GM12891 (cell line): Measurements from ENCODE around the gene TCP1.

Source experiments
- PAX5 ChIP-seq: IDR thresholded peaks from 2 replicates; pipeline ENCODE4 v1.6.1; 2011; ENCODE audit warnings: low read length, moderate library complexity, mild to moderate bottlenecking; ENCODE audit not compliant: insufficient read depth, severe bottlenecking
- POLR2A ChIP-seq: IDR thresholded peaks from 2 replicates; pipeline ENCODE4 v1.6.1; 2011; ENCODE audit warnings: low read depth, low read length, control low read depth
- POLR2AphosphoS5 ChIP-seq: IDR thresholded peaks from 2 replicates; pipeline ENCODE4 v1.6.1; 2011; ENCODE audit warnings: low read depth, low read length, control low read depth
- SPI1 ChIP-seq: IDR thresholded peaks from 2 replicates; pipeline ENCODE4 v1.6.1; 2011; ENCODE audit warnings: low read depth, low read length, control low read depth
- TAF1 ChIP-seq: IDR thresholded peaks from 2 replicates; pipeline ENCODE4 v1.6.1; 2011; ENCODE audit warnings: low read depth, low read length, control low read depth

DNA sequence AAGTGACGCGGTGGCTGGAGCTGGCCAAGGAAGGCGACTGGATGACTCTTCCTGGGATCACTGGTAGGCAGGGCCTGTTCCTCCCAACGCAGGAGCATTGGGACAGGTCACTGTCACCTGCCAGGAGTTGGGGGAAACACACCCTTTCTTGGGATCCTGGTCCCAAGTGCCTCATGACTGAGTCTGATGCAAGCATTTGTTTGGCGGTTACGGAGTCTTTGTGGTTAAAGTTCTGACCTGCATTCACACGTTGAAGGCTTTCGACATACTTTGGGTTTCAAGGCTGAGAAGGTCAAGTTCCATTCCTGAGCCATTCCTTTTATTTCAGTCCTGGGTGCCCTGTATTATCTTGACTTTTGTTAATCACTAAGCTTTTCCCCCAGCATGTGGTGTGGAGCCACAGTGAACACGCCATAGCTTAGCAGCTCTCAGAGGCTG is 16.6 kb upstream of the TCP1 start:
- TF ChIP-seq POLR2A (no peak), POLR2AphosphoS5 (no peak), TAF1 (no peak), SPI1 (no peak), PAX5 (no peak)
